Liver (tissue), 9 donors: ENCODE data around the gene EML1. TPM values are rescaled to one million over a fixed set of nuclear protein-coding genes. Genes with fewer than 3 reads are reported as not detected.

ENCODE experiments used
- DNase-seq: peaks from one replicate; pipeline ENCODE4 v3.0.0-alpha.2; 2017; ENCODE audit warnings: low spot score
- H3K27ac ChIP-seq, 2 donors: one replicate each; pipeline ENCODE4 v1.7.0; 2013; ENCODE audit warnings: inconsistent platforms in 2 of 2, low read length in 2 of 2, control low read depth in 1 of 2, low read depth in 1 of 2, mild to moderate bottlenecking in 1 of 2
- H3K27me3 ChIP-seq, 4 donors: one replicate each; pipeline versions ENCODE4 v1.6.1 to v1.7.0; 2013; ENCODE audit warnings: low read length in 3 of 4, inconsistent platforms in 1 of 4, mild to moderate bottlenecking in 1 of 4, moderate library complexity in 1 of 4; ENCODE audit not compliant: control insufficient read depth in 4 of 4, insufficient read depth in 4 of 4
- H3K36me3 ChIP-seq, 4 donors: one replicate each; pipeline versions ENCODE4 v1.6.1 to v1.7.0; 2013; ENCODE audit warnings: low read length in 3 of 4, mild to moderate bottlenecking in 3 of 4, low read depth in 1 of 4, moderate library complexity in 1 of 4; ENCODE audit not compliant: control insufficient read depth in 4 of 4, insufficient read depth in 3 of 4
- H3K4me1 ChIP-seq, 4 donors: one replicate each; pipeline versions ENCODE4 v1.6.1 to v1.7.0; 2013; ENCODE audit warnings: low read length in 3 of 4, mild to moderate bottlenecking in 3 of 4, moderate library complexity in 1 of 4; ENCODE audit not compliant: control insufficient read depth in 4 of 4, insufficient read depth in 4 of 4
- H3K4me3 ChIP-seq, 3 donors: one replicate each; pipeline versions ENCODE4 v1.6.1 to v1.7.0; 2013; ENCODE audit warnings: low read length in 3 of 3, control low read depth in 1 of 3, low read depth in 1 of 3, mild to moderate bottlenecking in 1 of 3
- H3K9ac ChIP-seq, 2 donors: one replicate each; pipeline ENCODE4 v1.7.0; 2013; ENCODE audit warnings: low read length in 2 of 2, mild to moderate bottlenecking in 2 of 2, moderate library complexity in 2 of 2, control low read depth in 1 of 2, low read depth in 1 of 2
- H3K9me3 ChIP-seq, 4 donors: one replicate each; pipeline versions ENCODE4 v1.6.1 to v1.7.0; 2013; ENCODE audit warnings: low read length in 3 of 4; ENCODE audit not compliant: control insufficient read depth in 4 of 4
- EGR1 ChIP-seq, 2 donors: IDR thresholded peaks; 2 replicates each; pipeline ENCODE4 v1.6.1; 2016 to 2018; ENCODE audit warnings: antibody characterized with exemption in 2 of 2, low read depth in 2 of 2
- FOXA1 ChIP-seq: IDR thresholded peaks from 2 replicates; pipeline ENCODE4 v1.6.1; 2016; ENCODE audit warnings: antibody characterized with exemption
- FOXA2 ChIP-seq: IDR thresholded peaks from 2 replicates; pipeline ENCODE4 v1.6.1; 2016; ENCODE audit warnings: antibody characterized with exemption
- GABPA ChIP-seq, 2 donors: IDR thresholded peaks in 1 of 2; conservative IDR thresholded peaks in 1 of 2; 2 replicates each; pipeline ENCODE4 v1.6.1; 2016; ENCODE audit warnings: antibody characterized with exemption in 2 of 2, mild to moderate bottlenecking in 1 of 2, moderate library complexity in 1 of 2
- HNF4A ChIP-seq, 2 donors: conservative IDR thresholded peaks; 2 replicates each; pipeline ENCODE4 v1.6.1; 2016; ENCODE audit warnings: antibody characterized with exemption in 2 of 2, mild to moderate bottlenecking in 2 of 2
- HNF4G ChIP-seq: IDR thresholded peaks from 2 replicates; pipeline ENCODE4 v1.6.1; 2016; ENCODE audit warnings: antibody characterized with exemption
- JUND ChIP-seq, 2 donors: IDR thresholded peaks; 2 replicates each; pipeline ENCODE4 v1.6.1; 2016; ENCODE audit warnings: antibody characterized with exemption in 2 of 2
- NR2F2 ChIP-seq: IDR thresholded peaks from 2 replicates; pipeline ENCODE4 v1.6.1; 2016; ENCODE audit warnings: antibody characterized with exemption
- RAD21 ChIP-seq, 2 donors: IDR thresholded peaks; 2 replicates each; pipeline ENCODE4 v1.6.1; 2016; ENCODE audit warnings: antibody characterized with exemption in 2 of 2, mild to moderate bottlenecking in 2 of 2
- RXRA ChIP-seq, 2 donors: IDR thresholded peaks; 2 replicates each; pipeline ENCODE4 v1.6.1; 2017 to 2018; ENCODE audit warnings: antibody characterized with exemption in 2 of 2, mild to moderate bottlenecking in 1 of 2
- SP1 ChIP-seq: IDR thresholded peaks from 2 replicates; pipeline ENCODE4 v1.6.1; 2018; ENCODE audit warnings: antibody characterized with exemption, mild to moderate bottlenecking
- TAF1 ChIP-seq: conservative IDR thresholded peaks from 2 replicates; pipeline ENCODE4 v1.6.1; 2016; ENCODE audit warnings: antibody characterized with exemption, mild to moderate bottlenecking
- YY1 ChIP-seq: IDR thresholded peaks from 2 replicates; pipeline ENCODE4 v1.6.1; 2016; ENCODE audit warnings: antibody characterized with exemption, mild to moderate bottlenecking
- WGBS: extraction: QIAGEN DNeasy Blood & Tissue Kit; methylation state at CpG from one replicate; pipeline ENCODE4 v1.1.7; 2013; 5-methylcytosine and 5-hydroxymethylcytosine counted together
- polyA plus RNA-seq, 2 donors: library from polyadenylated mRNA; stranded (reverse) in 1 of 2; unstranded in 1 of 2; fragments of 200-250 nt in 1 of 2; fragments of >200 nt in 1 of 2; fragmentation: Nextera tagmentation in 1 of 2; extraction: Ambion mirVana in 1 of 2; gene quantifications; one replicate each; pipeline versions ENCODE4 v1.2.1 to v1.2.3, GENCODE V29; 2013 to 2015
- total RNA-seq, 2 donors: library from RNA; depleted of rRNA; stranded (reverse); fragments of >200 nt; gene quantifications; one replicate each; pipeline ENCODE4 v1.2.3, GENCODE V29; 2014
- TF ChIP-seq, protein P1 (sequence below): fragments of 150-350 bp; IDR thresholded peaks from 2 replicates; pipeline ENCODE4 v1.5.1; 2017; ENCODE audit warnings: improper control_type of control experiment, low read depth, low read length; ENCODE audit not compliant: missing input control
- TF ChIP-seq, protein P2 (sequence below): IDR thresholded peaks from 2 replicates; pipeline ENCODE4 v1.6.1; 2016; ENCODE audit warnings: antibody characterized with exemption
- TF ChIP-seq, protein P3 (sequence below): IDR thresholded peaks from 2 replicates; pipeline ENCODE4 v1.6.1; 2016; ENCODE audit warnings: antibody characterized with exemption
- TF ChIP-seq, protein P4 (sequence below): IDR thresholded peaks from 2 replicates; pipeline ENCODE4 v1.6.1; 2016; ENCODE audit warnings: antibody characterized with exemption
- TF ChIP-seq, protein P5 (sequence below): IDR thresholded peaks from 2 replicates; pipeline ENCODE4 v1.6.1; 2016; ENCODE audit warnings: antibody characterized with exemption, mild to moderate bottlenecking
- donor health status: healthy.
- donor health status: healthy.
- donor health status: healthy.
- donor health status: healthy.
- donor health status: healthy.

The EML1 gene
- total and polyA plus RNA-seq, 4 donors = 2.7 to 14.6 (median 4.6) TPM

DNA sequence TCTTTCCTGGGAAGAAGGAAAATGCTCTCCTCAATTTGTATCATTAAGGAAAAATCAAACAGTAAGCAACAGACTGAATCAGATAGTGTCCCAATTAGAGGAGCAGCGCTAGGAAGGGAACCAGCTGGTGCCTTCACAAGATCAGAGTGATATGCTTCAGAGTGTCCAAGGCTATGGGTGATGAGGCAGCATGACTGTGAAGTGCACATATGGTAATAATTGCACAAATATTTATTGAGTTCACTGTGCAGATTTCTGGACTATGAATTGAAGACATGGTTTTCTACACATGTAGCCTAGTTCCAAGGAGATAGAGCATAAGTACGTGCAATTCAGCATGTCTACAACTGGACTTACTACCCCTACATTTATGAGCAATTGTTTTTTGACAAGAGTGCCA lies 193.2 kb downstream of the EML1 start (continued):
- TF ChIP-seq, protein P1, sequence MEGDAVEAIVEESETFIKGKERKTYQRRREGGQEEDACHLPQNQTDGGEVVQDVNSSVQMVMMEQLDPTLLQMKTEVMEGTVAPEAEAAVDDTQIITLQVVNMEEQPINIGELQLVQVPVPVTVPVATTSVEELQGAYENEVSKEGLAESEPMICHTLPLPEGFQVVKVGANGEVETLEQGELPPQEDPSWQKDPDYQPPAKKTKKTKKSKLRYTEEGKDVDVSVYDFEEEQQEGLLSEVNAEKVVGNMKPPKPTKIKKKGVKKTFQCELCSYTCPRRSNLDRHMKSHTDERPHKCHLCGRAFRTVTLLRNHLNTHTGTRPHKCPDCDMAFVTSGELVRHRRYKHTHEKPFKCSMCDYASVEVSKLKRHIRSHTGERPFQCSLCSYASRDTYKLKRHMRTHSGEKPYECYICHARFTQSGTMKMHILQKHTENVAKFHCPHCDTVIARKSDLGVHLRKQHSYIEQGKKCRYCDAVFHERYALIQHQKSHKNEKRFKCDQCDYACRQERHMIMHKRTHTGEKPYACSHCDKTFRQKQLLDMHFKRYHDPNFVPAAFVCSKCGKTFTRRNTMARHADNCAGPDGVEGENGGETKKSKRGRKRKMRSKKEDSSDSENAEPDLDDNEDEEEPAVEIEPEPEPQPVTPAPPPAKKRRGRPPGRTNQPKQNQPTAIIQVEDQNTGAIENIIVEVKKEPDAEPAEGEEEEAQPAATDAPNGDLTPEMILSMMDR = no peak
- TF ChIP-seq, protein P2, sequence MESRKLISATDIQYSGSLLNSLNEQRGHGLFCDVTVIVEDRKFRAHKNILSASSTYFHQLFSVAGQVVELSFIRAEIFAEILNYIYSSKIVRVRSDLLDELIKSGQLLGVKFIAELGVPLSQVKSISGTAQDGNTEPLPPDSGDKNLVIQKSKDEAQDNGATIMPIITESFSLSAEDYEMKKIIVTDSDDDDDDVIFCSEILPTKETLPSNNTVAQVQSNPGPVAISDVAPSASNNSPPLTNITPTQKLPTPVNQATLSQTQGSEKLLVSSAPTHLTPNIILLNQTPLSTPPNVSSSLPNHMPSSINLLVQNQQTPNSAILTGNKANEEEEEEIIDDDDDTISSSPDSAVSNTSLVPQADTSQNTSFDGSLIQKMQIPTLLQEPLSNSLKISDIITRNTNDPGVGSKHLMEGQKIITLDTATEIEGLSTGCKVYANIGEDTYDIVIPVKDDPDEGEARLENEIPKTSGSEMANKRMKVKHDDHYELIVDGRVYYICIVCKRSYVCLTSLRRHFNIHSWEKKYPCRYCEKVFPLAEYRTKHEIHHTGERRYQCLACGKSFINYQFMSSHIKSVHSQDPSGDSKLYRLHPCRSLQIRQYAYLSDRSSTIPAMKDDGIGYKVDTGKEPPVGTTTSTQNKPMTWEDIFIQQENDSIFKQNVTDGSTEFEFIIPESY = no peak

DNA sequence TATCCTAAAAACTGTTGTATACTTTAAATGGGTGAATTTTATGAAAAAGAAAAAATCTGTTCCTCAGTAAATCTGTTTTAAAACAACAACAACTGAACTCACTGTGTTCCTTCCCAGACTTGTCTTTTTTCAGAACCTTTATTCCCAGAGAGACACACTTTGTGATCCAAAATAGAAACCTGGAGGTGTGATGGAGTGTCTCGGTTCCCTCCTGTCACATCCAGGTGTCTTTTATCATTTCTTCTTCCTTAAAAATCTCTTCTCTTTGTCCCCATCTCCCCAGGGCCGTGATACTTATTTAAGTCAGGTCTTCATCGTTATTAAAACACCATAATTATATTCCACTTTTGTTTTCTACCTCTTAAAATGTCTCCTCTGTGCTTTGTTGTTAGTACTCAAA lies 195.8 kb downstream of the EML1 start:
- Histone ChIP-seq H3K9me3 (no peaks in the 10 kb centered on the region), H3K4me1 (no peaks in the 10 kb centered on the region), H3K36me3 (no peaks in the 10 kb centered on the region), H3K9ac (no peak overlapping the region), H3K27ac (no peak overlapping the region), H3K4me3 (no peak overlapping the region), H3K27me3 (no peaks in the 10 kb centered on the region)
- WGBS = 88% methylated on average over 3 of the region's 3 CpGs
- no peak for DNase-seq
- TF ChIP-seq FOXA2 = no peak
- TF ChIP-seq, protein P3, sequence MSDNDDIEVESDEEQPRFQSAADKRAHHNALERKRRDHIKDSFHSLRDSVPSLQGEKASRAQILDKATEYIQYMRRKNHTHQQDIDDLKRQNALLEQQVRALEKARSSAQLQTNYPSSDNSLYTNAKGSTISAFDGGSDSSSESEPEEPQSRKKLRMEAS = no peak
- no peak for TF ChIP-seq HNF4A (conservative IDR thresholded peaks at IDR 0.05)
- no peak for TF ChIP-seq SP1
- TF ChIP-seq, protein P1 = no peak
- no peak for TF ChIP-seq RXRA (IDR thresholded peaks at IDR 0.05)
- no peak for TF ChIP-seq GABPA (IDR thresholded peaks at IDR 0.05 in 1 of 2, conservative IDR thresholded peaks at IDR 0.05 in 1 of 2)
- TF ChIP-seq TAF1 = no peak
- TF ChIP-seq FOXA1 = no peak
- no peak for TF ChIP-seq EGR1 (IDR thresholded peaks at IDR 0.05; ENCODE audit: low read depth in 2 of 2)
- TF ChIP-seq RAD21 (IDR thresholded peaks at IDR 0.05) = no peak
- TF ChIP-seq NR2F2 = no peak
- no peak for TF ChIP-seq JUND (IDR thresholded peaks at IDR 0.05)
- TF ChIP-seq YY1 = no peak
- TF ChIP-seq HNF4G = no peak
- TF ChIP-seq, protein P4, sequence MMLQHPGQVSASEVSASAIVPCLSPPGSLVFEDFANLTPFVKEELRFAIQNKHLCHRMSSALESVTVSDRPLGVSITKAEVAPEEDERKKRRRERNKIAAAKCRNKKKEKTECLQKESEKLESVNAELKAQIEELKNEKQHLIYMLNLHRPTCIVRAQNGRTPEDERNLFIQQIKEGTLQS = no peak
- TF ChIP-seq, protein P5, sequence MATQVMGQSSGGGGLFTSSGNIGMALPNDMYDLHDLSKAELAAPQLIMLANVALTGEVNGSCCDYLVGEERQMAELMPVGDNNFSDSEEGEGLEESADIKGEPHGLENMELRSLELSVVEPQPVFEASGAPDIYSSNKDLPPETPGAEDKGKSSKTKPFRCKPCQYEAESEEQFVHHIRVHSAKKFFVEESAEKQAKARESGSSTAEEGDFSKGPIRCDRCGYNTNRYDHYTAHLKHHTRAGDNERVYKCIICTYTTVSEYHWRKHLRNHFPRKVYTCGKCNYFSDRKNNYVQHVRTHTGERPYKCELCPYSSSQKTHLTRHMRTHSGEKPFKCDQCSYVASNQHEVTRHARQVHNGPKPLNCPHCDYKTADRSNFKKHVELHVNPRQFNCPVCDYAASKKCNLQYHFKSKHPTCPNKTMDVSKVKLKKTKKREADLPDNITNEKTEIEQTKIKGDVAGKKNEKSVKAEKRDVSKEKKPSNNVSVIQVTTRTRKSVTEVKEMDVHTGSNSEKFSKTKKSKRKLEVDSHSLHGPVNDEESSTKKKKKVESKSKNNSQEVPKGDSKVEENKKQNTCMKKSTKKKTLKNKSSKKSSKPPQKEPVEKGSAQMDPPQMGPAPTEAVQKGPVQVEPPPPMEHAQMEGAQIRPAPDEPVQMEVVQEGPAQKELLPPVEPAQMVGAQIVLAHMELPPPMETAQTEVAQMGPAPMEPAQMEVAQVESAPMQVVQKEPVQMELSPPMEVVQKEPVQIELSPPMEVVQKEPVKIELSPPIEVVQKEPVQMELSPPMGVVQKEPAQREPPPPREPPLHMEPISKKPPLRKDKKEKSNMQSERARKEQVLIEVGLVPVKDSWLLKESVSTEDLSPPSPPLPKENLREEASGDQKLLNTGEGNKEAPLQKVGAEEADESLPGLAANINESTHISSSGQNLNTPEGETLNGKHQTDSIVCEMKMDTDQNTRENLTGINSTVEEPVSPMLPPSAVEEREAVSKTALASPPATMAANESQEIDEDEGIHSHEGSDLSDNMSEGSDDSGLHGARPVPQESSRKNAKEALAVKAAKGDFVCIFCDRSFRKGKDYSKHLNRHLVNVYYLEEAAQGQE = no peak
- TF ChIP-seq, protein P2 = no peak
